ENCODE measurements around the gene NES. TPM values are rescaled to one million over a fixed set of nuclear protein-coding genes. Genes with fewer than 3 reads are reported as not detected.

The NES gene
- total RNA-seq, 1 donor from 2014 or later, result 74.1 TPM

- Histone ChIP-seq H3K36me3 (no peaks in the 10 kb centered on the region), H3K27ac (no peak overlapping the region), H3K4me3 (no peak overlapping the region), H3K27me3 (peaks cover 8% of the 10 kb centered on the region), H3K4me1 (peaks cover 2 to 4% of the 10 kb centered on the region in 2 donors), H3K9me3 (no peaks in the 10 kb centered on the region)
- DNase-seq (ENCODE audit: low spot score in 2 of 2), result no peak
- TF ChIP-seq CTCF (IDR thresholded peaks at IDR 0.05), result no peak
- intact Hi-C loops (cut with DNase I), result loop anchor here (10.0 kb wide), 1 partner anchor 200 kb away; the partner anchor contains the start of gene PEAR1
These were observed 17.4 kb upstream of the NES start for GRCh38 chr1:156694690-156694962.

GRCh38 chr1:156693848-156694689 is 16.9 kb upstream of the NES start:
- no peak for DNase-seq (ENCODE audit: low spot score in 2 of 2)
- Histone ChIP-seq H3K27me3 (peaks cover 8% of the 10 kb centered on the region), H3K36me3 (no peaks in the 10 kb centered on the region), H3K9me3 (no peaks in the 10 kb centered on the region), H3K4me3 (no peak overlapping the region), H3K4me1 (peaks cover 3 to 8% of the 10 kb centered on the region in 2 donors), H3K27ac (no peak overlapping the region)
- no peak for TF ChIP-seq CTCF (IDR thresholded peaks at IDR 0.05)
- intact Hi-C loops (cut with DNase I), result loop anchor here (10.0 kb wide), 1 partner anchor 201 kb away; the partner anchor contains the start of gene PEAR1

GRCh38 chr1:156692925-156693847 is 16.0 kb upstream of the NES start:
- no peak overlapping the region for H3K4me3 ChIP-seq
- H3K27me3 ChIP-seq, result peaks cover 8% of the 10 kb centered on the region
- DNase-seq (ENCODE audit: low spot score in 2 of 2), result no peak
- intact Hi-C loops (cut with DNase I), result loop anchor here (10.0 kb wide), 1 partner anchor 202 kb away; the partner anchor contains the start of gene PEAR1
- no peak overlapping the region for H3K27ac ChIP-seq
- H3K4me1 ChIP-seq, result peaks cover 3 to 8% of the 10 kb centered on the region in 2 donors
- TF ChIP-seq CTCF (IDR thresholded peaks at IDR 0.05), result no peak
- H3K9me3 ChIP-seq, result no peaks in the 10 kb centered on the region
- H3K36me3 ChIP-seq, result no peaks in the 10 kb centered on the region

GRCh38 chr1:156692441-156692924 is 15.3 kb upstream of the NES start:
- Histone ChIP-seq H3K4me3 (no peak overlapping the region), H3K4me1 (peaks cover 3 to 8% of the 10 kb centered on the region in 2 donors), H3K36me3 (no peaks in the 10 kb centered on the region), H3K27ac (no peak overlapping the region), H3K27me3 (peaks cover 8% of the 10 kb centered on the region), H3K9me3 (no peaks in the 10 kb centered on the region)
- intact Hi-C loops (cut with DNase I), result loop anchor here (10.0 kb wide), 1 partner anchor 202 kb away; the partner anchor contains the start of gene PEAR1
- no peak for TF ChIP-seq CTCF (IDR thresholded peaks at IDR 0.05)
- DNase-seq (ENCODE audit: low spot score in 2 of 2), result no peak

GRCh38 chr1:156691665-156692440 is 14.6 kb upstream of the NES start:
- H3K9me3 ChIP-seq, result no peaks in the 10 kb centered on the region
- no peak overlapping the region for H3K27ac ChIP-seq
- H3K4me3 ChIP-seq, result no peak overlapping the region
- no peaks in the 10 kb centered on the region for H3K36me3 ChIP-seq
- no peak for TF ChIP-seq CTCF (IDR thresholded peaks at IDR 0.05)
- H3K4me1 ChIP-seq, result peaks cover 3 to 8% of the 10 kb centered on the region in 2 donors
- peaks cover 8% of the 10 kb centered on the region for H3K27me3 ChIP-seq
- intact Hi-C loops (cut with DNase I), result loop anchor here (10.0 kb wide), 1 partner anchor 203 kb away; the partner anchor contains the start of gene PEAR1
- DNase-seq (ENCODE audit: low spot score in 2 of 2), result no peak
